T-helper 17 cell (primary cell): ENCODE measurements around the gene NEK6. TPM values are rescaled to one million over a fixed set of nuclear protein-coding genes. Genes with fewer than 3 reads are reported as not detected.
A peak's percentile ranks its signal among the peaks of the same experiment; 100 is the strongest.

ENCODE experiments used
- ATAC-seq: fragments of 150-1000 bp; cut with Tn5 transposase; 2 replicates; pipeline ENCODE4 v1.10.0; 2021; ENCODE audit warnings: mild to moderate bottlenecking, moderate library complexity
- DNase-seq, 3 donors: peaks; one replicate each; pipeline versions ENCODE4 v3.0.0 to v3.0.0-alpha.2; 2020 to 2021
- H3K9me3 ChIP-seq: one replicate; pipeline ENCODE4 v1.7.0; 2013; ENCODE audit warnings: low read length, mild to moderate bottlenecking; ENCODE audit not compliant: control insufficient read depth, poor library complexity, severe bottlenecking
- H3K27ac Mint-ChIP-seq: one replicate; pipeline ENCODE4 v1.8.0; 2022; ENCODE audit warnings: mild to moderate bottlenecking, moderate library complexity, mixed read lengths
- H3K27me3 Mint-ChIP-seq: one replicate; pipeline ENCODE4 v1.8.0; 2022; ENCODE audit warnings: mixed read lengths
- H3K36me3 Mint-ChIP-seq: one replicate; pipeline ENCODE4 v1.8.0; 2022; ENCODE audit warnings: low read depth, mixed read lengths
- H3K4me1 Mint-ChIP-seq: one replicate; pipeline ENCODE4 v1.8.0; 2022; ENCODE audit warnings: mild to moderate bottlenecking, mixed read lengths
- H3K4me3 Mint-ChIP-seq: one replicate; pipeline ENCODE4 v1.8.0; 2022; ENCODE audit warnings: mild to moderate bottlenecking, moderate library complexity, mixed read lengths
- total RNA-seq, 4 donors: library from RNA in 2 of 4; stranded (reverse) in 2 of 4; gene quantifications; one replicate each; pipeline ENCODE4 v1.2.3 and lab custom pipeline; 2022 to 2026

NEK6 gene
- total RNA-seq, 2 donors from 2014 or later: 7.8 to 12.7 TPM

DNA sequence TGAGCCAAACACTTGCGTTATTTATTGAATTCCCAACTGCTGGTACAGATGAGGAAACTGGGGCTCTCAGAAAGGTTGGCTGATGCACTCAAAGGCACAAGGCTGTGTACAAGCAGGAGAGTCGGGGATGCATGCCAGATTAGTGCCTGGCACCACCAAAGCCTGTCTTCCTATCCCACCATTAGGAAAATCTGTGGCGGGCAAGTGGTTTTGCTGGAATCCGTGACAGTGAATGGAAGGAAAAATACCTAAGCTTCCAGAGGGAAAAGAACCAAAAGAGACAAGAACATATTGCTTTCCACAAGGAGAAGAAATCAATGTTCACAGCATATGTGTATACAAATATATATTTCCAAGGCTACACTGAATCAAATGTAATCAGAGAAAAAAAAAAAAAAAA, 106.4 kb downstream of the NEK6 start:
- Mint-ChIP-seq H3K27me3 (no peaks in the 10 kb centered on the region), H3K4me3 (no peak overlapping the region), H3K4me1 (peaks cover 44% of the 10 kb centered on the region), H3K36me3 (no peaks in the 10 kb centered on the region), H3K27ac (no peak overlapping the region)
- no peak for ATAC-seq
- no peak for DNase-seq
- H3K9me3 ChIP-seq: no peaks in the 10 kb centered on the region

DNA sequence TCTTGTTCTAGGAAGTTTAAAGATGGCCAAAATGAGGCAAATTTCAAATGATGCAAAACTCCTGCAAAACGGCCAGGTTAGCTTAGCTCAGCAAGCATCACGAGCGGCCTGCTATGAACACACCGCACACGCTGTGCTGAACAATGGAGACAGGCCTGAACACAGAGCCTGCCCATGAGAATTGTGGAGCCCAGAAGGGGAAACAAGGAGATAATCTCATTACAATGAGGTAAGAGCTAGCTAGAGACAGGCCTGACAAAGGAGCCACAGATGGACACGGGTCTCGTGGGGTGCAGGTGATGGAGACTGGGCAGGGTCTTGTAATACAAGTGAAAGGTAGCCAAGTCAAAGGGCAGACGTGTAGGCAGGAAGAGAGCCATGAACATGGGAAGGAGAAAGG, 107.3 kb downstream of the NEK6 start:
- Mint-ChIP-seq H3K4me3 (no peak overlapping the region), H3K4me1 (peaks cover 46% of the 10 kb centered on the region), H3K36me3 (no peaks in the 10 kb centered on the region), H3K27me3 (no peaks in the 10 kb centered on the region), H3K27ac (peak overlapping the region; percentile 82)
- ATAC-seq (no peak), DNase-seq (no peak)
- no peaks in the 10 kb centered on the region for H3K9me3 ChIP-seq

DNA sequence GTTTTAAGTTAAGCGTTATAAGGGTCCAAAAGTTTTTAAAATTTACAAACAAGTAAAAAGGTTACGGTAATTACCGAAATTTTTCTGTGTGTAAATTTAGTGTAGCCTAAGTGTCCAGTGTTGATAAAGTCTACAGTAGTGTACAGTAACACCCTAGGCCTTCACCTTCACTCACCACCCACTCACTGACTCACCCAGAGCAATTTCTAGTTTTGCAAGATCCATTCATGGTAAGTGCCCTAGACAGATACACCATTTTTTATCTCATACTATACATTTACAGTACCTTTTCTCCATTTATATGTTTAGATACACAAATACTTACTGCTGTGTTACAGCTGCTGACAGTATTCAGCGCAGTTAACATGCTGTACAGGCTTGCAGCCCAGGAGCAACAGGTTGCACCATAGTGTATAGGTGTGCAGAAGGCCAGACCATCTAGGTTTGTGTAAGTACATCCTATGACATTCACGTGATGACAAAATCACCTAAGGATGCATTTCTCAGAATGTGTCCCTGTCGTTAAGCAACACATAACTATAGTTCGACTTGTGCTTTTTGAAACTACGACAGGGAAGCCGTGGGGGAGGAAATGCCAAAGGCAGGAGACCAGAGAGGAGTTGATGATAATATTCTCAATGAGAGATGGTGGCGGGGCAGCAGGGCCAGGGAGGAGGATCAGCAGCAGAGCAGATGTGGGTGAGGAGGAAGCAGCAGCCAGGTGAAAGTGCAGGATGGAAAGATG, 108.9 kb downstream of the NEK6 start:
- Mint-ChIP-seq H3K27ac (peak overlapping the region; percentile 62), H3K4me1 (peaks cover 44% of the 10 kb centered on the region), H3K36me3 (peaks cover 1% of the 10 kb centered on the region), H3K4me3 (no peak overlapping the region), H3K27me3 (no peaks in the 10 kb centered on the region)
- no peaks in the 10 kb centered on the region for H3K9me3 ChIP-seq
- ATAC-seq: no peak
- no peak for DNase-seq

DNA sequence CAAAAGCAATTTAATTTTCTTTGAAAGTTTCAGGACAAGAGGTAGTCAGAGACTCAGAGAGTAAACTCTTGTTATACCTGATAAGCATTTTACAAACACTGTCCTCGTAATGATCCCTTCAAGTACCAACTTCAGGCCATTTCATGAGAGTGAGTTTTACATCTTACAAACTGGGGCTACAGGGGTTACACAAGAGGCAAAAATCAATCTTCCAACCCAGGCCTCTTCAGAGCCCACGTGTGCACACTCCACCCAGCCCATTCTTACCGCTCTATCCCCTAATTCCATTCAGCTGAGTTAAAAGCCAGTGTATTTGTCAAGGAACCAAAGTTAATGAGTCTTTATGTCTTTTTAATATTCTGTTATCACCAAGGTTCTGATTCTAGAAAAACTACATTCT, 110.9 kb downstream of the NEK6 start:
- H3K27ac Mint-ChIP-seq: peak overlapping the region; percentile 24
- H3K4me3 Mint-ChIP-seq: no peak overlapping the region
- no peaks in the 10 kb centered on the region for H3K9me3 ChIP-seq
- no peaks in the 10 kb centered on the region for H3K27me3 Mint-ChIP-seq
- ATAC-seq: no peak
- peaks cover 4% of the 10 kb centered on the region for H3K36me3 Mint-ChIP-seq
- DNase-seq: no peak
- H3K4me1 Mint-ChIP-seq: peaks cover 51% of the 10 kb centered on the region

DNA sequence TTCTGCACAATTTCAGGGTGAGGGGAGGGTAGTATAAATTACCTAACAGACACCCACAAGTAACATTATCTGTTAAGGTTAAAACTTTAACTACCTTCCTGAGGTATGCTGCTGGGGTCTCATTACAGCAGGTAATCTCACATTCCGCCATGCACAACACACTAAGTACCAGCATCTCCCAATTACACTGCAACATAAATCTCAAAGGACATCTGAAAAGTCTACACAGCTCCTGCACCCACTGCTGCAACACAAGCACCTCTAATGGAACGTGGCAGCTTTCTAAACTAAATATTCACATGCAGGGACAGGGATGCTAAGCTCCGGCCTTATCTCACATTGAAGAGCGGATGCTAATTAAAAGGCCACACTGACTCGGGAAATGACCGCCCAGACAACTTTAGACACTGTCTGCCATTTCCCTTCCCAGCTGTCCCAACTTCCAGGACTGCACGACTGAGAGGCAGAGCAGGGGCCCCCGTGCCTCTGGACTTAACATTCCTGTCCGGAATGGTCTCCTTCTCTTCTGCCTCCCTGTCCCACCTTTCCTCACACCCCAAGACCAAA, 111.6 kb downstream of the NEK6 start:
- ATAC-seq (no peak), DNase-seq (no peak)
- Mint-ChIP-seq H3K4me3 (peak overlapping the region; percentile 12), H3K4me1 (peaks cover 50% of the 10 kb centered on the region), H3K27ac (peak overlapping the region; percentile 24), H3K36me3 (peaks cover 4% of the 10 kb centered on the region), H3K27me3 (no peaks in the 10 kb centered on the region)
- H3K9me3 ChIP-seq: no peaks in the 10 kb centered on the region

DNA sequence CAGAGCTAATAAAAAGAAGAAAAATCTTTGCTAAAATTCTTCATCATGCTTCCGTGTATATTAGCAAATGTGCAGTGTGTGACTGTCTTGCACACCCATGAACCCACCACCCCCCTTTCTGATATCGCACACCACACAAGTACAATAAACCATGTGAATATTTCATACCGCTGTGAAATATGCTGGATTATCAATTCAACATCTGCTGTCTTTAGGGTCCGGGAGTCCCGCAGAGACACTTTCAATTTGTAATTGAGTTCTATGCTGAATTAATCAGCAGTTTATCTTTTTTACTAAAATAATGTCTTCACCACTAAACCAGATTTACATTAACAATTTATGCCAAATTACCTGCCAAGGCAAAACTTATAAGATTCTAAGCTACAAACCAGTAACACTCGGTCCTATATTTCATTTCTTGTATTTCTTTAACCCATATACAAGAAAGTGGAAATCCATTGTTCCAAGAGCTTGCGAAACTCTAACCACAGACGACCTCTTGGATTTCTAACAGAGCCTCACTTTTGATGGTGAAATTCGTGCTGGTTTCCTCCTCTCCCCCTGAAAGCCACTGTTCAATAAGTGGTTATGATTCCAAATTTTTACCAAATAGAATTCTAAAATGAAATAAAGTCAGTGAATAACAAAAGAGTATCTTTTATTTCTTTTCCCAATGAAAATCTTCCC, 113.3 kb downstream of the NEK6 start:
- H3K9me3 ChIP-seq: no peaks in the 10 kb centered on the region
- Mint-ChIP-seq H3K27ac (no peak overlapping the region), H3K4me1 (peaks cover 40% of the 10 kb centered on the region), H3K4me3 (no peak overlapping the region), H3K36me3 (peaks cover 6% of the 10 kb centered on the region), H3K27me3 (no peaks in the 10 kb centered on the region)
- no peak for DNase-seq
- no peak for ATAC-seq

DNA sequence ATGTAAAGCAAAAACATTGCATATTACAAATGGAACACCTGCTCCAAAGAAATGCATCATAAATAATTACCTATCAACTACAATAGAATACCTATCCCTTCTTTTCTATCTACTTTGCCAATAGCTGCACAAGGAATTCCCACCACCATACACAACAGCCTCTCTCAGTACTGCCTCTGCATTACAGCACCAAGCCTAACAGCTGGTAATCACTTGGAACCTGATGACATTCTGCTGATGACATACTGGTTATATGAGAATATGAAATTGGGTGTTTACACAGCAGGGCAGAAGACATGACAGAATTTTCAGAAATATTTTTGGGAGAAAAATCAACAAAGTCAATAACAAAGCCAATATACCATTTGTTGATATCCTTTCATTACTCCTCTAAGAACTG, 114.3 kb downstream of the NEK6 start:
- Mint-ChIP-seq H3K27me3 (no peaks in the 10 kb centered on the region), H3K36me3 (peaks cover 6% of the 10 kb centered on the region), H3K4me3 (no peak overlapping the region), H3K27ac (no peak overlapping the region), H3K4me1 (peaks cover 44% of the 10 kb centered on the region)
- H3K9me3 ChIP-seq: no peaks in the 10 kb centered on the region
- ATAC-seq: no peak
- no peak for DNase-seq

DNA sequence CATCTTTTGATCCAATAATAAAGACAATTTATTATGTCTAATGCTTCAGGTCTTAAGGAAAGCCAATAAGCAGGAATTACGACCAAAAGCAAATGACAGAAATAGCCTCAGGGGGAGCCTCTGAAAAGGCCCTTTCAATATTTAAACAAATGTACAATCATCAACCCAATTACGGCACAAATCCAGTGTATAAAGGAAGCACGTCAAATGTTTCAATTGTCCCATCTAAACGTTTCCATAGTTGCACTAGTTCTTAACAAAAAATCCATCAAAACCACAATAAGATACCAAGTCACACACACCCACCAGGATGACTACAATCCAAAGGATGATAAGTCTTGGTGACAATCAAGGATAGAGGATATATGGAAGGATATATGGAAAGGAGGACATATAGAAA, 115.6 kb downstream of the NEK6 start:
- Mint-ChIP-seq H3K27ac (no peak overlapping the region), H3K36me3 (peaks cover 6% of the 10 kb centered on the region), H3K4me3 (no peak overlapping the region), H3K27me3 (no peaks in the 10 kb centered on the region), H3K4me1 (peaks cover 45% of the 10 kb centered on the region)
- H3K9me3 ChIP-seq: no peaks in the 10 kb centered on the region
- DNase-seq: no peak
- ATAC-seq: no peak

DNA sequence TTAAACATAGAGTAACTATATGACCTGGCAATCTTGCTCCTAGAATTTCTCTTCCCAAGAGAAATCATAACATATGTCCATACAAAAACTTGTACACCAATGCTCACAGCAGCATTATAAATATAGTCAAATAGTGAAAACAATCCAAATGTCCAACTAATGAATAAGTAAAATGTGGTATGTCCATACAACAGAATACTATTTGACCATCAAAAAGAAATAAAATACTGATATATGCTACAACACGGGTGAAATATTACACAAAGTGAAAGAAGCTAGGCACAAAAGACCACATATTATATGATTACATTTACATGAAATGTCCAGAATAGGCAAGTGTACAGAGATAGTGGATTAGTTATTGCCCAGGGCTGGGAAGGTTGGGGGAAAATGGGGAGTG, 116.1 kb downstream of the NEK6 start:
- Mint-ChIP-seq H3K4me3 (no peak overlapping the region), H3K27me3 (no peaks in the 10 kb centered on the region), H3K27ac (no peak overlapping the region), H3K36me3 (peaks cover 6% of the 10 kb centered on the region), H3K4me1 (peaks cover 42% of the 10 kb centered on the region)
- DNase-seq (no peak), ATAC-seq (no peak)
- H3K9me3 ChIP-seq: no peaks in the 10 kb centered on the region

DNA sequence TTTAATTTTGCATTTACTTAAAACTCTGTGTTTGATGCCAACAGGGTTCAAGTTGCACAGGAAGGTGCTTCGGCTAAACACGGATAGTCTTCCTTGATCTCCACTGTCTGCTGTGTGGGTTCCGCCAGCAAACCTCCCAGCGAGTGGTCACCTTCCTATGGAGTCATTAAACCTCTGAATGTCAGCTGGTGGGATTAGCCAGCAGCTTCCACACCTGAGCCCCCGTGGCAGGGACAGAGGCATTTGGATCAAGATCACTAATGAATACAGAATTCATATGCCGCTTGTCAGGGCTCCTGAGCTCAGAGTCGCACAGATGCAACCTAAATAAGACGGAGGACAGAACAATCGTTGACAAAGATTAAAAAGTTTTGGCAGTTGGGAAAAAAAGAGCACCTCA, 118.0 kb downstream of the NEK6 start:
- no peak overlapping the region for H3K4me3 Mint-ChIP-seq
- no peak for DNase-seq
- H3K27ac Mint-ChIP-seq: peak overlapping the region; percentile 43
- ATAC-seq: no peak
- no peaks in the 10 kb centered on the region for H3K9me3 ChIP-seq
- peaks cover 35% of the 10 kb centered on the region for H3K4me1 Mint-ChIP-seq
- H3K36me3 Mint-ChIP-seq: peaks cover 6% of the 10 kb centered on the region
- H3K27me3 Mint-ChIP-seq: no peaks in the 10 kb centered on the region

DNA sequence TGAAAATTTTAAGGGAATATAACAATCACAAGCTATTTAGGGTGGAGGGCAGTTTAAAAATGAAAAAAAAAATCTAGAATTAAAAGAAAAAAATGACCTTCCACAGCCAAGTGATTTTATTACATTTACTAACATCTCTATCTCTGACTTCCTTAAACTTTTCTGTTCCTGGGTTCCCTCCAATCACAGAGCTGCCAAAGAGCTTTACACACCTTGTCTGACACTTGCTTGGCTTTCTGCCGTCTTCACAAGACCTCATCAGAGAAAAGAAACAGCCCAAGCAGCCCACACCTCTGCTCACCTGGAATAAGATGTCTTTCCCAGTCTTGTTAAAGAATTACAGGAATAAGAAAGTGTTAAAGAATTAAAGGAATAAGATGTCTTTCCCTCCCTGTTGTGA, 118.6 kb downstream of the NEK6 start:
- DNase-seq (no peak), ATAC-seq (no peak)
- Mint-ChIP-seq H3K27me3 (no peaks in the 10 kb centered on the region), H3K36me3 (peaks cover 6% of the 10 kb centered on the region), H3K4me1 (peaks cover 34% of the 10 kb centered on the region), H3K27ac (no peak overlapping the region), H3K4me3 (no peak overlapping the region)
- no peaks in the 10 kb centered on the region for H3K9me3 ChIP-seq

DNA sequence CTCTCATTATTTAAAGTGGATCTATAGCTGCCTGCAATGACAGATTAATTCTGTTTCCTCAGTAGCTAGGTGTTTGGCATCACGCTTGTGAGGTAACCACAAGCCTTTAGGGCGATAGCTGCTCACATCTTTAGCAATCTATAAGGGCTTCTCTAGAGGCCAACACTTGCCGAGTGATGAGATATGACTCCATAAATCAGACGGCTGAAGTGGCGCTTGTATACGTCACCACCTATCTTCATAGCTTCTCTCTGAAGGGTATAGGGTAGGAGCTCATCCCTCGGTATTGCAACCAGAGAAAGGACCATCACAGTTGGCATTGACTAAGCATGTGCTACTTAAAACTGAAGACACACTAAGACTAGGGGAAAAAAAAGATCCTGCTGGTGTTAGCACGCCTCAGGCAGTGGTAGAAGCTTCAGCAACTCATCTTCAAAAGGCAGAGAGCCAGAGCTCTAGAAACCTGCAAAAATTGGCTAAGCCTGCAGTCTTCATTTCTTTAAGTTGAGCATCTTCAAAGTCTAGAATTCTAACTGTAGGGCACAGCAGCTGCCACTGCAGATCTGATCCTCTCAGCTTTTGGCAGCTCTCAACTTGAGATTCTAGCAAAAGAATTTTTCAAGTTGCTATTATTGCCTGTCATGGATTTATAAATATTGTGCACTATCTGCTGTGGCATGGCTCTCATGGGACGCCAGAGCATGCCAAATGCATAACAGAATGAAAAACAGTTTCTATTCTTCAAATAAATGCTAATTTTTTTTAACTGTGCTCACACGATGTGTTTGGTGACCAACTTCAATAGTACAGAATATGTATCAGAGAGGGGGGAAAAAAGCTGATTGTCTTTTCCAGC, 120.0 kb downstream of the NEK6 start:
- peaks cover 2% of the 10 kb centered on the region for H3K36me3 Mint-ChIP-seq
- no peak overlapping the region for H3K4me3 Mint-ChIP-seq
- no peaks in the 10 kb centered on the region for H3K27me3 Mint-ChIP-seq
- peaks cover 23% of the 10 kb centered on the region for H3K4me1 Mint-ChIP-seq
- DNase-seq (no peak), ATAC-seq (no peak)
- no peak overlapping the region for H3K27ac Mint-ChIP-seq
- H3K9me3 ChIP-seq: no peaks in the 10 kb centered on the region
